Body of pancreas (tissue), 4 donors: ENCODE data around the gene NAXE.

ENCODE experiments used
- CTCF ChIP-seq, 7 experiments: fragments of 450-650 bp in 4 of 7; fragments of 200-600 bp in 3 of 7; sonication (generic) in 3 of 7; IDR thresholded peaks; one replicate each; pipeline ENCODE4 v1.5.1; 2016 to 2019; ENCODE audit warnings: antibody characterized with exemption in 7 of 7
- POLR2A ChIP-seq, 3 donors: fragments of 450-650 bp; IDR thresholded peaks; one replicate each; pipeline ENCODE4 v1.6.1; 2016; ENCODE audit warnings: antibody characterized with exemption in 3 of 3, mild to moderate bottlenecking in 2 of 3

- TF ChIP-seq CTCF (IDR thresholded peaks at IDR 0.05) (no peak), POLR2A (IDR thresholded peaks at IDR 0.05) (no peak)
Measured at GRCh38 chr1:156551869-156552268, 39.7 kb upstream of the NAXE start.
